Measurements from ENCODE around the gene SCN2A.

SCN2A gene

GRCh38 chr2:165427686-165428085 is 188.5 kb downstream of the SCN2A start:
- DNase-seq = no peak

GRCh38 chr2:165428926-165429325 is 189.7 kb downstream of the SCN2A start:
- DNase-seq = no peak

GRCh38 chr2:165431014-165431413 is 191.8 kb downstream of the SCN2A start:
- no peak for DNase-seq

- DNase-seq = no peak
Measured at GRCh38 chr2:165432234-165432966, 193.2 kb downstream of the SCN2A start.

DNA sequence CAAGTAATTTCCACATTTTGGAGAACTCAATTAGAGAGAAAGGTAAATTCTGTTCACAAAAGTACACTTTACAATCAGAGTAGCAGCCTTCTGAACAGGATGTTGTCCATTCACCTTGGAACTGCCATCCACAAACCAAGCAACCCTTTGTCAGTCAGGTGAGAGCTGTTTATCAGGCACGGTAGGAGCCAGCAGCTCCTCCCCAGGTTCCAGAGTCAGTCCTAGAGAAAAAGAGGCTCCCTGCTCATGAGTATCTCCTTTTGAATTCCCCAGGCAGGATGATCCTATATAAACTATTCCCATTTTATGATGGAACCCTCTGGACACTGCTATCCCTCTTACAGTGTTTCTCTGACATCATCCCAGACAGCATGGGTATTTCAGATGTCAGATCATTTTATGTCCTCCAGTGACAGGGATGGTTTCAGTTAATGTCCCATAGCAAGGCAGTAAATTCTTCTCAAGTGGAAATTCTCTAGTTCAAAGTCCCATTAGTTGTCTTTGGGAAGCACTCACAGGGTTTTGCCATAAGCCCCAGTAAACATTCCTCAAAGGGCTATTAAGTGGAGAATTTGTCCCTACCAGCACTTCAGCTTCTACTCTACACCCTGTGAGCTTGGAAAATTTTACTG is 195.8 kb downstream of the SCN2A start:
- DNase-seq = no peak

DNA sequence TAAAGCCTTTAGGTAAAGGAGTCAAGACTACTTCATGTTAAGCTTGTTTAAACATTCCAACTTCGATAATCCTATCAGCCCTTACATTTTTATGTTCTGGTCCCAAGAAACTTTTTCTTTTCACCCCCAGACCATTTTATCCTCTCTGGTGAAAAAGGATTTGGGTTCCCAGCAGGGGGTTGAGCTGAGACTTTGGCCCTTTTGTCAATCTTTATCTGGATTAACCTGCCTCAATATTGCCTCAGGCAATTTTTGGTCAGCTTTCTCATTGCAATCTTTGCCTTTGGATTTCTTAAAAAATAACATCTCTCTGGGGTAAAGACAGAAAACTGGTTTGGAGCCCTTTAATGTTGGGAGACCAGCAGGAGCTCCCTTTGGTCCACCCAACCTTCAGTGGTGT is 196.4 kb downstream of the SCN2A start:
- DNase-seq = no peak

- DNase-seq = no peak
Measured at GRCh38 chr2:165436559-165436958, 197.3 kb downstream of the SCN2A start.

- no peak for DNase-seq
Measured at GRCh38 chr2:165440367-165440766, 201.2 kb downstream of the SCN2A start.

Data from hematopoietic multipotent progenitor cell treated with erythropoietin and hydrocortisone succinate and interleukin-3 and kit ligand, for 6 days (in vitro differentiated cells).